Panc1 (cell line): ENCODE measurements around the gene SLC35F5. TPM values are rescaled to one million over a fixed set of nuclear protein-coding genes. Genes with fewer than 3 reads are reported as not detected.

Experiments used
- ATAC-seq: fragments of 200-7000 bp; cut with Tn5 transposase; 2 replicates; pipeline ENCODE4 v1.9.1; 2020; ENCODE audit warnings: mild to moderate bottlenecking, moderate library complexity
- BruUV-seq: library from RNA; stranded (reverse); fragments of 400-500 nt; replicated peaks from 2 replicates; lab custom pipeline; 2021; lab: Mats Ljungman, UMichigan
- CTCF ChIA-PET: fragments of 300-600 bp; sonication (Branson Sonifier 250); formaldehyde crosslinking; loops from one replicate; lab custom pipeline; 2022; ENCODE audit warnings: antibody characterized with exemption; lab: Charles Lee
- POLR2A ChIA-PET: fragments of 300-600 bp; sonication (Branson Sonifier 250); formaldehyde crosslinking; loops from one replicate; lab custom pipeline; 2022; ENCODE audit warnings: antibody characterized with exemption; lab: Charles Lee
- DNase-seq: peaks from one replicate; pipeline ENCODE4 v3.0.0-alpha.2; 2010; ENCODE audit warnings: low read depth, low spot score
- H3K27ac ChIP-seq: 2 replicates; pipeline ENCODE4 v1.5.1; 2011; ENCODE audit warnings: mild to moderate bottlenecking, low read length, inconsistent platforms
- H3K27me3 ChIP-seq: fragments of 200-500 bp; sonication (Bioruptor generic); 2 replicates; pipeline ENCODE4 v1.6.0; 2014; ENCODE audit warnings: low read length, inconsistent platforms; ENCODE audit not compliant: control insufficient read depth, insufficient read depth
- H3K36me3 ChIP-seq: fragments of 200-500 bp; sonication (Bioruptor generic); 2 replicates; pipeline ENCODE4 v1.5.1; 2014; ENCODE audit warnings: inconsistent platforms, mild to moderate bottlenecking, low read length, moderate library complexity; ENCODE audit not compliant: control insufficient read depth, insufficient read depth
- H3K4me1 ChIP-seq: 2 replicates; pipeline ENCODE4 v1.5.1; 2011; ENCODE audit warnings: inconsistent platforms, mild to moderate bottlenecking, low read length, moderate library complexity; ENCODE audit not compliant: control insufficient read depth, insufficient read depth
- H3K4me3 ChIP-seq, 2 experiments: 2 replicates each; pipeline ENCODE4 v1.5.1; 2011 to 2012; ENCODE audit warnings: low read depth in 2 of 2, low read length in 2 of 2, mild to moderate bottlenecking in 2 of 2, inconsistent platforms in 1 of 2, moderate library complexity in 1 of 2
- H3K9me3 ChIP-seq: fragments of 200-500 bp; sonication (Bioruptor generic); 2 replicates; pipeline ENCODE4 v1.5.1; 2014; ENCODE audit warnings: low read depth, mild to moderate bottlenecking, inconsistent platforms, low read length, moderate library complexity; ENCODE audit not compliant: control insufficient read depth, insufficient read depth
- CTCF ChIP-seq: fragments of 450-650 bp; IDR thresholded peaks from 2 replicates; pipeline ENCODE4 v1.5.1; 2017; ENCODE audit warnings: mild to moderate bottlenecking
- POLR2AphosphoS5 ChIP-seq: IDR thresholded peaks from 2 replicates; pipeline ENCODE4 v1.6.1; 2012; ENCODE audit warnings: mild to moderate bottlenecking, low read depth, low read length, moderate library complexity
- REST ChIP-seq, 2 experiments: IDR thresholded peaks; 2 replicates each; pipeline ENCODE4 v1.6.1; 2011 to 2012; ENCODE audit warnings: low read depth in 2 of 2, control low read depth in 1 of 2, low read length in 1 of 2, mild to moderate bottlenecking in 1 of 2, moderate library complexity in 1 of 2; ENCODE audit not compliant: insufficient read depth in 1 of 2
- SIN3A ChIP-seq: IDR thresholded peaks from 2 replicates; pipeline ENCODE4 v1.6.1; 2012; ENCODE audit warnings: low read depth, mild to moderate bottlenecking, low read length, moderate library complexity, borderline replicate concordance; ENCODE audit not compliant: insufficient read depth
- TCF7L2 ChIP-seq: IDR thresholded peaks from 2 replicates; pipeline ENCODE4 v1.6.1; 2011; ENCODE audit warnings: mild to moderate bottlenecking, low read depth, low read length, inconsistent platforms
- in situ Hi-C: cut with HindIII; loops from 2 replicates; pipeline ENCODE4 v1.10.0; 2016; ENCODE audit warnings: low sequenced_read_pairs, low pct_unique_long_range_greater_than_20kb
- intact Hi-C: fragments of 100-400 bp; cut with micrococcal nuclease; formaldehyde crosslinking; loops from one replicate; pipeline ENCODE4 v1.10.0; 2022; ENCODE audit not compliant: unreplicated experiment
- total RNA-seq: library from RNA; stranded (reverse); gene quantifications from one replicate; pipeline ENCODE4 v1.2.1, GENCODE V29; 2021; ENCODE audit not compliant: unreplicated experiment

The SLC35F5 gene
- total RNA-seq, 1 experiment from 2014 or later: 89.8 TPM

GRCh38 chr2:113768770-113769169, 12.3 kb upstream of the SLC35F5 start:
- no peak for DNase-seq
- Histone ChIP-seq H3K9me3 (no peaks in the 10 kb centered on the region), H3K27me3 (no peaks in the 10 kb centered on the region), H3K36me3 (no peaks in the 10 kb centered on the region), H3K4me1 (no peaks in the 10 kb centered on the region), H3K27ac (no peak overlapping the region), H3K4me3 (no peak overlapping the region)
- TF ChIP-seq CTCF: no peak
- no peak for TF ChIP-seq TCF7L2
- no peak for TF ChIP-seq POLR2AphosphoS5
- TF ChIP-seq SIN3A: no peak
- no peak for TF ChIP-seq REST (IDR thresholded peaks at IDR 0.05; ENCODE audit: insufficient read depth in 1 of 2, low read depth in 2 of 2, low read length in 1 of 2)
- ATAC-seq: no peak
- no TSS peak for BruUV-seq
- intact Hi-C loops: no loop called here
- ChIA-PET CTCF (no interaction called here), POLR2A (interaction anchor here (0.7 kb wide), 1 partner anchor 7 kb away, joined by 4 read pairs; no protein-coding TSS in a partner anchor)
- in situ Hi-C loops: no loop called here

DNA sequence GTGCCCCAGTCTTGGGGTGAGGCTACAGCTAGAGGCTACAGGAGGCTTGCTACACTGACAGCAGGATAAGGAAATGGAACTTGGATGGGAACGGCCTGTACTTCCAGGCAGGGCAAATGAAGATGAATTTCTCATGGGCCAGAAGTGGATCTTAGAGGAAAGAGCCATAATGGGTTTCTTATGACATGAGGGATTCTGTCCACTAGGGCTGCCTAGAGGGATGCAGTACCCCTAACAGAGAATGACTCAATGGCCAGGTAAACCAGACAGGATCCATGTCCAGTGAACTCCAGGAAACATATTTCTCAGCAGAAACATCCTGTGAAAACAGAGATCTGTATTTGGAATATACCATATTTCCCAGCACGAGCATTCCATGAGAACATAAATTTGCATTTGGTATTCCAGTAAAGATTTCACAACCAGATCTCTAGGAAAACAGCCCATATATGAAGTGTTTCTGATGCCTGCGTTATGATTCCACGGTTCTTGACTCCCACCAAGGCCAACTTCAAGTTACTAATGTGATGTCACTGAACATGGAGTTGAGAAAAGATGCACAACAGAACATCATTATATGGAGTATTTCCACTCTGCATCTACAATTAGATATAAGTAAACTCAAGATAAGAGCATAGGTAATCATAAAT, 11.5 kb upstream of the SLC35F5 start:
- BruUV-seq: no TSS peak
- CTCF ChIA-PET: no interaction called here
- ATAC-seq (no peak), DNase-seq (no peak)
- POLR2A ChIA-PET: no interaction called here
- no peak for TF ChIP-seq REST (IDR thresholded peaks at IDR 0.05; ENCODE audit: insufficient read depth in 1 of 2, low read depth in 2 of 2, low read length in 1 of 2)
- Histone ChIP-seq H3K4me1 (no peaks in the 10 kb centered on the region), H3K4me3 (no peak overlapping the region), H3K36me3 (no peaks in the 10 kb centered on the region), H3K27me3 (no peaks in the 10 kb centered on the region), H3K9me3 (no peaks in the 10 kb centered on the region), H3K27ac (no peak overlapping the region)
- intact Hi-C loops: no loop called here
- in situ Hi-C loops: no loop called here
